Trophoblast cell (in vitro differentiated cells and primary cell): Measurements from ENCODE around the gene NOX5.

Experiments used
- DNase-seq, 2 donors: peaks; one replicate each; pipeline ENCODE4 v3.0.0-alpha.2; 2016
- H2AFZ ChIP-seq: 2 replicates; pipeline ENCODE4 v1.6.1; 2013; ENCODE audit warnings: low read length, moderate library complexity, mild to moderate bottlenecking; ENCODE audit not compliant: insufficient read depth, poor library complexity
- H2AK5ac ChIP-seq: 2 replicates; pipeline ENCODE4 v1.6.1; 2013; ENCODE audit warnings: mild to moderate bottlenecking, low read length
- H2BK120ac ChIP-seq: 2 replicates; pipeline ENCODE4 v1.6.1; 2013; ENCODE audit warnings: low read length, mild to moderate bottlenecking, moderate library complexity; ENCODE audit not compliant: insufficient read depth, poor library complexity
- H2BK12ac ChIP-seq: 2 replicates; pipeline ENCODE4 v1.6.1; 2013; ENCODE audit warnings: mild to moderate bottlenecking, low read length, moderate library complexity
- H2BK5ac ChIP-seq: 2 replicates; pipeline ENCODE4 v1.6.1; 2013; ENCODE audit warnings: low read length, low read depth, moderate library complexity, mild to moderate bottlenecking; ENCODE audit not compliant: poor library complexity
- H3K14ac ChIP-seq: 2 replicates; pipeline ENCODE4 v1.6.1; 2013; ENCODE audit warnings: mild to moderate bottlenecking, low read length
- H3K18ac ChIP-seq: 2 replicates; pipeline ENCODE4 v1.6.1; 2013; ENCODE audit warnings: mild to moderate bottlenecking, low read length
- H3K23ac ChIP-seq: 2 replicates; pipeline ENCODE4 v1.6.1; 2013; ENCODE audit warnings: low read length
- H3K27ac ChIP-seq: 2 replicates; pipeline ENCODE4 v1.5.1; 2013; ENCODE audit warnings: low read depth, mild to moderate bottlenecking, inconsistent platforms, low read length, moderate library complexity
- H3K27me3 ChIP-seq: 2 replicates; pipeline ENCODE4 v1.6.1; 2013; ENCODE audit warnings: inconsistent platforms, mild to moderate bottlenecking, low read length, moderate library complexity; ENCODE audit not compliant: insufficient read depth
- H3K36me3 ChIP-seq, 2 experiments: 1 replicate in 1 of 2; 2 replicates in 1 of 2; pipeline ENCODE4 v1.6.1; 2013; ENCODE audit warnings: low read length in 2 of 2, mild to moderate bottlenecking in 2 of 2, moderate library complexity in 1 of 2; ENCODE audit not compliant: insufficient read depth in 2 of 2, control insufficient read depth in 1 of 2
- H3K4ac ChIP-seq: 2 replicates; pipeline ENCODE4 v1.6.1; 2013; ENCODE audit warnings: low read depth, mild to moderate bottlenecking, low read length, moderate library complexity
- H3K4me1 ChIP-seq, 2 experiments: 1 replicate in 1 of 2; 2 replicates in 1 of 2; pipeline ENCODE4 v1.6.1; 2013; ENCODE audit warnings: low read length in 2 of 2, mild to moderate bottlenecking in 2 of 2, moderate library complexity in 1 of 2; ENCODE audit not compliant: insufficient read depth in 2 of 2, control insufficient read depth in 1 of 2
- H3K4me2 ChIP-seq: 2 replicates; pipeline ENCODE4 v1.6.1; 2013; ENCODE audit warnings: inconsistent platforms, mild to moderate bottlenecking, low read length, moderate library complexity
- H3K4me3 ChIP-seq: 2 replicates; pipeline ENCODE4 v1.5.1; 2013; ENCODE audit warnings: mild to moderate bottlenecking, low read depth, low read length, inconsistent platforms
- H3K79me1 ChIP-seq: one replicate; pipeline ENCODE4 v1.6.1; 2013; ENCODE audit warnings: low read length
- H3K79me2 ChIP-seq: 2 replicates; pipeline ENCODE4 v1.6.1; 2013; ENCODE audit warnings: low read length, mild to moderate bottlenecking; ENCODE audit not compliant: control insufficient read depth, insufficient read depth, poor library complexity
- H3K9ac ChIP-seq: 2 replicates; pipeline ENCODE4 v1.6.1; 2013; ENCODE audit warnings: mild to moderate bottlenecking, low read length
- H3K9me3 ChIP-seq: 2 replicates; pipeline ENCODE4 v1.6.1; 2013; ENCODE audit warnings: low read depth, mild to moderate bottlenecking, control low read depth, inconsistent platforms, low read length; ENCODE audit not compliant: insufficient read depth
- H4K12ac ChIP-seq: 2 replicates; pipeline ENCODE4 v1.6.1; 2013; ENCODE audit warnings: low read depth, mild to moderate bottlenecking, low read length, moderate library complexity
- H4K8ac ChIP-seq: 2 replicates; pipeline ENCODE4 v1.6.1; 2013; ENCODE audit warnings: low read depth, mild to moderate bottlenecking, low read length, moderate library complexity
- H4K91ac ChIP-seq: one replicate; pipeline ENCODE4 v1.6.1; 2013; ENCODE audit warnings: low read depth, mild to moderate bottlenecking, low read length, moderate library complexity
- WGBS: extraction: QIAGEN DNeasy Blood & Tissue Kit; methylation state at CpG from one replicate; pipeline ENCODE4 v1.1.7; 2013; ENCODE audit warnings: missing lambda C conversion rate; ENCODE audit not compliant: insufficient read length, insufficient coverage; ENCODE audit errors: extremely low coverage; 5-methylcytosine and 5-hydroxymethylcytosine counted together

Gene NOX5

DNA sequence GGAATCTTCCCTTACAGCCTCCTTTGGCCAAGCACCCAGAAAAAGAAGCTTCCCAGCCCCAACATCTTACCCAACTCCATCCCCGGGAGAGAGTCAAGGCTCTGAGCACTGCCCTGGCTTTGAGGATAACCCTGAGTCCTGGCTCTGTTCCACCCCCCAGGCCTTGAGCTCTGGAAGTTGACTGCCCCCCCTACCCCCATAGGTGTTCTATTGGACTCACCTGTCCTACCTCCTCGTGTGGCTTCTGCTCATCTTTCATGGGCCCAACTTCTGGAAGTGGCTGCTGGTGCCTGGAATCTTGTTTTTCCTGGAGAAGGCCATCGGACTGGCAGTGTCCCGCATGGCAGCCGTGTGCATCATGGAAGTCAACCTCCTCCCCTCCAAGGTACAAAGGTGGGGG, 22.3 kb downstream of the NOX5 start:
- Histone ChIP-seq H4K8ac (no peak overlapping the region), H2BK120ac (no peak overlapping the region), H3K9ac (no peak overlapping the region), H4K91ac (no peak overlapping the region), H3K4ac (no peak overlapping the region), H4K12ac (no peak overlapping the region), H2BK5ac (no peak overlapping the region), H2AFZ (no peak overlapping the region), H3K36me3 (no peaks in the 10 kb centered on the region), H3K18ac (no peak overlapping the region), H3K9me3 (peaks cover 3% of the 10 kb centered on the region), H3K4me1 (peaks cover 2 to 4% of the 10 kb centered on the region in 2 experiments), H3K4me3 (no peak overlapping the region), H3K27ac (no peak overlapping the region), H3K14ac (no peak overlapping the region), H2AK5ac (no peak overlapping the region), H2BK12ac (no peak overlapping the region), H3K79me2 (no peaks in the 10 kb centered on the region), H3K27me3 (no peaks in the 10 kb centered on the region), H3K79me1 (no peaks in the 10 kb centered on the region), H3K23ac (no peak overlapping the region), H3K4me2 (no peak overlapping the region)
- no peak for DNase-seq
- whole genome bisulfite sequencing, result no CpG with 5 or more reads among the region's 5 CpGs

DNA sequence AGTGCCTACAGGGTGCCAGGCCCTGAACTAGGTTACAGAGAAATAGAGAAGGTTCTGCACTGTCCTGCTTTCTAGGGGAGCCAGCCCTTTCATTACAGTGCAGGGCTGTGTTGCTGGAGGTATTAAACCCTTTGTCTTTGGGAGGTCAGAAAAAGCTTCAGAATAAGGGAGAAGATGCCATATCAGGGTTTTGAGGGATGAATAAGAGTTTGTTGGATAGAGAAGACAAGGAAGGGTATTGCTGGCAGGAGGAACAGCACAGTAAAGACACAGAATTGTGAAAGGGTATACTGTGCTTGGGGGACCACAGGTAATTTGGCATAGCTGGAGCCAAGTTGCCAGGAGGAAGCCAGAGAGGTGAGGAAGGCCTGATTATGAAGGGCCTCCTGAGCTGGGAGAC, 23.0 kb downstream of the NOX5 start:
- Histone ChIP-seq H3K9me3 (peaks cover 3% of the 10 kb centered on the region), H4K91ac (no peak overlapping the region), H4K8ac (no peak overlapping the region), H2AFZ (no peak overlapping the region), H3K79me1 (no peaks in the 10 kb centered on the region), H3K23ac (no peak overlapping the region), H3K4me3 (no peak overlapping the region), H3K4me1 (peaks cover 2 to 4% of the 10 kb centered on the region in 2 experiments), H3K27me3 (no peaks in the 10 kb centered on the region), H3K18ac (no peak overlapping the region), H3K9ac (no peak overlapping the region), H3K4me2 (no peak overlapping the region), H2BK120ac (no peak overlapping the region), H2BK5ac (no peak overlapping the region), H4K12ac (no peak overlapping the region), H3K27ac (no peak overlapping the region), H3K79me2 (no peaks in the 10 kb centered on the region), H3K4ac (no peak overlapping the region), H2BK12ac (no peak overlapping the region), H3K36me3 (no peaks in the 10 kb centered on the region), H2AK5ac (no peak overlapping the region), H3K14ac (no peak overlapping the region)
- no peak for DNase-seq

DNA sequence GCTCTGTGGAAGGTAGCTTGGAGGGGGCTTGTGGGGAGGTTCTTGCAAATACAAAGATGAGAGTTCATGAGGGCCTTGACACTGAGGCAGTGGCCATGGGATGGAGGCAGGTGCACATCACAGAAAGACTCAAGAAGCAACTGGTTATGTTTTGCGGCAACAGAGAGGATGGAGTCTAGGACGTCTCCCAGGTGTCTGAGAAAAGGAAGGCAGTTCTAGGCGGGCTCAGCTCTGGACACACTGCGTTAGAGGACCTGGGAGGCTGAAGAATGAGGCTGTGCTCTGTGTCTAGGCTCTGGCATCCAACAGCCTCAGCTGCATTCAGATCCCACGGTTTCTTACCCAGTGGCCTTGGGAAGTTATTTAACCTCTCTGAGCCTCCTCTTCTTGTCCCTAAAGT, 23.5 kb downstream of the NOX5 start:
- DNase-seq, result no peak
- Histone ChIP-seq H3K18ac (no peak overlapping the region), H3K27me3 (no peaks in the 10 kb centered on the region), H3K23ac (no peak overlapping the region), H3K9ac (no peak overlapping the region), H2AFZ (no peak overlapping the region), H3K9me3 (peaks cover 3% of the 10 kb centered on the region), H3K4me3 (no peak overlapping the region), H4K12ac (no peak overlapping the region), H2BK120ac (no peak overlapping the region), H3K36me3 (no peaks in the 10 kb centered on the region), H3K79me1 (no peaks in the 10 kb centered on the region), H3K4ac (no peak overlapping the region), H4K91ac (no peak overlapping the region), H2BK5ac (no peak overlapping the region), H3K14ac (no peak overlapping the region), H4K8ac (no peak overlapping the region), H2AK5ac (no peak overlapping the region), H3K79me2 (no peaks in the 10 kb centered on the region), H3K4me2 (no peak overlapping the region), H3K27ac (no peak overlapping the region), H3K4me1 (peaks cover 2 to 4% of the 10 kb centered on the region in 2 experiments), H2BK12ac (no peak overlapping the region)
- no CpG with 5 or more reads among the region's 5 CpGs for WGBS

DNA sequence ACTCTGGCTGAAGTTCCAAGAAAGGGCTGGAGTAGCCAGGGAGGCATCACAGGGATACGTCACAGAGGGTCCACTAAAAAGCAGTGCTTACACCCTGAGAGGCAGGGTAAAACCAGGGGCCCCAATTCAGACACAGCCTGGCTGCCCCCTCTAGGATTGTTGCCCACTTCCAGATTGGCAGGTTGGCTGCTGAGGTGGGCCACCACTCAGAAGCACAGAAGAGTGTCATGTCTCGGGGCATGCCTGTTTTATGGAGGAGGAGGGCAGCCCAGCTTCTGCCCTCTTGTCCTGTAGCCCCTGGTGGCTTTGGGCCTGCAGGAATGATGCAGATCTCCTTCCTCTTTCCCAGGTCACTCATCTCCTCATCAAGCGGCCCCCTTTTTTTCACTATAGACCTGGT, 24.0 kb downstream of the NOX5 start:
- Histone ChIP-seq H3K18ac (no peak overlapping the region), H3K4me1 (peaks cover 2 to 4% of the 10 kb centered on the region in 2 experiments), H3K4me3 (no peak overlapping the region), H3K79me2 (no peaks in the 10 kb centered on the region), H3K27me3 (no peaks in the 10 kb centered on the region), H2BK120ac (no peak overlapping the region), H3K23ac (no peak overlapping the region), H3K4ac (no peak overlapping the region), H4K8ac (no peak overlapping the region), H3K4me2 (no peak overlapping the region), H2BK12ac (no peak overlapping the region), H3K27ac (no peak overlapping the region), H3K9ac (no peak overlapping the region), H3K14ac (no peak overlapping the region), H3K79me1 (no peaks in the 10 kb centered on the region), H2AK5ac (no peak overlapping the region), H2BK5ac (no peak overlapping the region), H3K9me3 (peaks cover 3% of the 10 kb centered on the region), H4K12ac (no peak overlapping the region), H2AFZ (no peak overlapping the region), H3K36me3 (no peaks in the 10 kb centered on the region), H4K91ac (no peak overlapping the region)
- WGBS, result no CpG with 5 or more reads among the region's 3 CpGs
- no peak for DNase-seq
